Prostate gland (tissue), 2 donors: ENCODE measurements around the gene NCOR1. TPM values are rescaled to one million over a fixed set of nuclear protein-coding genes. Genes with fewer than 3 reads are reported as not detected.
A peak's percentile ranks its signal among the peaks of the same experiment; 100 is the strongest.

Source experiments
- DNase-seq: peaks from one replicate; pipeline ENCODE4 v3.0.0-alpha.2; 2019; ENCODE audit warnings: low spot score
- H3K27ac ChIP-seq, 2 donors: fragments of 200-600 bp; sonication (generic); 2 replicates each; pipeline ENCODE4 v1.5.1; 2017 to 2019
- H3K27me3 ChIP-seq: fragments of 200-600 bp; sonication (generic); replicated peaks from 2 replicates; pipeline ENCODE4 v1.5.1; 2019; ENCODE audit not compliant: insufficient read depth
- H3K36me3 ChIP-seq, 2 donors: fragments of 200-600 bp; sonication (generic); 1 replicate in 1 of 2; 2 replicates in 1 of 2; pipeline versions ENCODE4 v1.5.1 to v1.8.1; 2017 to 2019
- H3K4me1 ChIP-seq: fragments of 200-600 bp; sonication (generic); replicated peaks from 2 replicates; pipeline ENCODE4 v1.5.1; 2019
- H3K4me3 ChIP-seq, 2 donors: fragments of 200-600 bp; sonication (generic); 2 replicates each; pipeline ENCODE4 v1.5.1; 2017 to 2019
- H3K9me3 ChIP-seq: fragments of 200-600 bp; sonication (generic); 2 replicates; pipeline ENCODE4 v1.5.1; 2017
- CTCF ChIP-seq, 4 experiments: fragments of 200-600 bp in 2 of 4; fragments of 450-650 bp in 2 of 4; sonication (generic) in 2 of 4; IDR thresholded peaks; 1 replicate in 3 of 4; 2 replicates in 1 of 4; pipeline ENCODE4 v1.5.1; 2016 to 2019; ENCODE audit warnings: antibody characterized with exemption in 4 of 4, mild to moderate bottlenecking in 2 of 4, moderate library complexity in 2 of 4
- POLR2A ChIP-seq: fragments of 450-650 bp; IDR thresholded peaks from one replicate; pipeline ENCODE4 v1.6.1; 2016; ENCODE audit warnings: antibody characterized with exemption, mild to moderate bottlenecking
- POLR2AphosphoS5 ChIP-seq: sonication (generic); formaldehyde crosslinking; IDR thresholded peaks from one replicate; pipeline ENCODE4 v1.6.1; 2017; ENCODE audit warnings: antibody characterized with exemption
- WGBS: methylation state at CpG from one replicate; pipeline ENCODE4 v1.1.5; 2018; 5-methylcytosine and 5-hydroxymethylcytosine counted together
- intact Hi-C: fragments of 100-400 bp; cut with DNase I; formaldehyde crosslinking; loops from one replicate; pipeline ENCODE4 v1.14.2; 2022
- total RNA-seq, 2 donors: library from RNA; depleted of rRNA; stranded (reverse); fragments of >200 nt; gene quantifications; one replicate each; pipeline ENCODE4 v1.1.0, GENCODE V29; 2016

The NCOR1 gene
- total RNA-seq, 2 donors from 2014 or later, result 123 to 209 TPM

- Histone ChIP-seq H3K9me3 (no peaks in the 10 kb centered on the region), H3K27me3 (no peaks in the 10 kb centered on the region), H3K4me1 (peaks cover 7% of the 10 kb centered on the region), H3K36me3 (peaks cover 0 to 9% of the 10 kb centered on the region in 2 donors), H3K4me3 (no peak overlapping the region), H3K27ac (no peak overlapping the region)
- intact Hi-C loops, result no loop called here
- WGBS, result 62% methylated on average over 2 of the region's 2 CpGs
- TF ChIP-seq POLR2AphosphoS5 (no peak), CTCF (IDR thresholded peaks at IDR 0.05) (no peak), POLR2A (no peak)
- no peak for DNase-seq
Observed at GRCh38 chr17:16140854-16141253, 74.5 kb downstream of the NCOR1 start.

- H3K4me1 ChIP-seq, result no peaks in the 10 kb centered on the region
- no peaks in the 10 kb centered on the region for H3K27me3 ChIP-seq
- no peak for DNase-seq
- TF ChIP-seq POLR2AphosphoS5, result no peak
- TF ChIP-seq CTCF (IDR thresholded peaks at IDR 0.05), result no peak
- no peak for TF ChIP-seq POLR2A
- intact Hi-C loops, result no loop called here
- H3K36me3 ChIP-seq, result no peaks in the 10 kb centered on the region
- no peaks in the 10 kb centered on the region for H3K9me3 ChIP-seq
- no peak overlapping the region for H3K27ac ChIP-seq
- H3K4me3 ChIP-seq, result no peak overlapping the region
- 88% methylated on average over 5 of the region's 5 CpGs for whole genome bisulfite sequencing
Observed at GRCh38 chr17:16135461-16135860, 79.9 kb downstream of the NCOR1 start.

- no peak for TF ChIP-seq POLR2A
- no peak for TF ChIP-seq CTCF (IDR thresholded peaks at IDR 0.05)
- TF ChIP-seq POLR2AphosphoS5, result peak; percentile 65
- DNase-seq, result peak; percentile 13
- H3K27me3 ChIP-seq, result no peaks in the 10 kb centered on the region
- no peaks in the 10 kb centered on the region for H3K9me3 ChIP-seq
- H3K4me1 ChIP-seq, result no peaks in the 10 kb centered on the region
- no peaks in the 10 kb centered on the region for H3K36me3 ChIP-seq
- intact Hi-C loops, result no loop called here
- H3K4me3 ChIP-seq, result no peak overlapping the region
- 77% methylated on average over 3 of the region's 3 CpGs for WGBS
- H3K27ac ChIP-seq, result no peak overlapping the region
Observed at GRCh38 chr17:16131593-16131992, 83.7 kb downstream of the NCOR1 start.

- no peak for DNase-seq
- H3K27me3 ChIP-seq, result no peaks in the 10 kb centered on the region
- WGBS, result 81% methylated on average over 6 of the region's 6 CpGs
- H3K4me3 ChIP-seq, result no peak overlapping the region
- TF ChIP-seq POLR2AphosphoS5, result no peak
- no peak for TF ChIP-seq POLR2A
- TF ChIP-seq CTCF (IDR thresholded peaks at IDR 0.05), result no peak
- H3K27ac ChIP-seq, result no peak overlapping the region
- H3K9me3 ChIP-seq, result no peaks in the 10 kb centered on the region
- intact Hi-C loops, result no loop called here
- no peaks in the 10 kb centered on the region for H3K36me3 ChIP-seq
- H3K4me1 ChIP-seq, result no peaks in the 10 kb centered on the region
Observed at GRCh38 chr17:16129441-16130205, 85.7 kb downstream of the NCOR1 start.

- no peaks in the 10 kb centered on the region for H3K36me3 ChIP-seq
- no peak overlapping the region for H3K27ac ChIP-seq
- TF ChIP-seq CTCF (IDR thresholded peaks at IDR 0.05) (no peak), POLR2AphosphoS5 (no peak), POLR2A (no peak)
- H3K9me3 ChIP-seq, result no peaks in the 10 kb centered on the region
- H3K4me1 ChIP-seq, result no peaks in the 10 kb centered on the region
- 93% methylated on average over 3 of the region's 3 CpGs for whole genome bisulfite sequencing
- no peak overlapping the region for H3K4me3 ChIP-seq
- intact Hi-C loops, result no loop called here
- no peaks in the 10 kb centered on the region for H3K27me3 ChIP-seq
- no peak for DNase-seq
Observed at GRCh38 chr17:16123531-16123930, 91.8 kb downstream of the NCOR1 start.
